Esophagus muscularis mucosa (tissue), 4 donors: ENCODE measurements around the gene KRT13. TPM values are rescaled to one million over a fixed set of nuclear protein-coding genes. Genes with fewer than 3 reads are reported as not detected.
A peak's percentile ranks its signal among the peaks of the same experiment; 100 is the strongest.

Experiments used
- DNase-seq: peaks from one replicate; pipeline ENCODE4 v3.0.0-alpha.2; 2017; ENCODE audit errors: extremely low spot score
- H3K27ac ChIP-seq, 4 donors: fragments of 200-600 bp; sonication (generic); replicated peaks in 1 of 4; 1 replicate in 3 of 4; 2 replicates in 1 of 4; pipeline ENCODE4 v1.5.1; 2016 to 2019; ENCODE audit warnings: mild to moderate bottlenecking in 1 of 4
- H3K27me3 ChIP-seq, 4 donors: fragments of 200-600 bp; sonication (generic); one replicate each; pipeline versions ENCODE4 v1.5.1 to v1.6.0; 2016 to 2019
- H3K36me3 ChIP-seq, 4 donors: fragments of 200-600 bp; sonication (generic); one replicate each; pipeline ENCODE4 v1.5.1; 2016 to 2019
- H3K4me1 ChIP-seq, 4 donors: fragments of 200-600 bp; sonication (generic); one replicate each; pipeline ENCODE4 v1.5.1; 2016 to 2019
- H3K4me3 ChIP-seq, 4 donors: fragments of 200-600 bp; sonication (generic); 1 replicate in 2 of 4; 2 replicates in 2 of 4; pipeline ENCODE4 v1.5.1; 2016 to 2019; ENCODE audit warnings: mild to moderate bottlenecking in 4 of 4, moderate library complexity in 1 of 4
- H3K9me3 ChIP-seq, 4 donors: fragments of 200-600 bp; sonication (generic); 1 replicate in 3 of 4; 2 replicates in 1 of 4; pipeline ENCODE4 v1.5.1; 2016 to 2019
- EP300 ChIP-seq: sonication (generic); formaldehyde crosslinking; IDR thresholded peaks from one replicate; pipeline ENCODE4 v1.6.1; 2017; ENCODE audit warnings: antibody characterized with exemption
- POLR2A ChIP-seq: fragments of 450-650 bp; IDR thresholded peaks from one replicate; pipeline ENCODE4 v1.6.1; 2017; ENCODE audit warnings: antibody characterized with exemption, moderate library complexity, mild to moderate bottlenecking, low read depth
- POLR2AphosphoS5 ChIP-seq, 2 donors: sonication (generic); formaldehyde crosslinking; IDR thresholded peaks; one replicate each; pipeline ENCODE4 v1.6.1; 2017; ENCODE audit warnings: antibody characterized with exemption in 2 of 2
- WGBS: methylation state at CpG from one replicate; pipeline ENCODE4 v1.1.5; 2018; 5-methylcytosine and 5-hydroxymethylcytosine counted together
- intact Hi-C: fragments of 100-400 bp; cut with DNase I; formaldehyde crosslinking; loops from one replicate; pipeline ENCODE4 v1.15.1; 2023
- total RNA-seq, 4 donors: library from RNA; depleted of rRNA; stranded (reverse); fragments of >200 nt; gene quantifications; one replicate each; pipeline versions ENCODE4 v1.1.0 to v1.2.1, GENCODE V29; 2016
- TF ChIP-seq, protein P1 (sequence below), 3 experiments: fragments of 200-600 bp in 2 of 3; fragments of 450-650 bp in 1 of 3; sonication (generic) in 2 of 3; IDR thresholded peaks; one replicate each; pipeline ENCODE4 v1.5.1; 2017 to 2019; ENCODE audit warnings: antibody characterized with exemption in 3 of 3, mild to moderate bottlenecking in 2 of 3, moderate library complexity in 1 of 3

Gene KRT13
- total RNA-seq, 4 donors from 2014 or later, result 0.39 to 23.3 (median 0.52) TPM; not detected in 1

- no peak overlapping the region for H3K27ac ChIP-seq
- TF ChIP-seq POLR2AphosphoS5 (IDR thresholded peaks at IDR 0.05) (no peak), EP300 (no peak)
- TF ChIP-seq, protein P1, sequence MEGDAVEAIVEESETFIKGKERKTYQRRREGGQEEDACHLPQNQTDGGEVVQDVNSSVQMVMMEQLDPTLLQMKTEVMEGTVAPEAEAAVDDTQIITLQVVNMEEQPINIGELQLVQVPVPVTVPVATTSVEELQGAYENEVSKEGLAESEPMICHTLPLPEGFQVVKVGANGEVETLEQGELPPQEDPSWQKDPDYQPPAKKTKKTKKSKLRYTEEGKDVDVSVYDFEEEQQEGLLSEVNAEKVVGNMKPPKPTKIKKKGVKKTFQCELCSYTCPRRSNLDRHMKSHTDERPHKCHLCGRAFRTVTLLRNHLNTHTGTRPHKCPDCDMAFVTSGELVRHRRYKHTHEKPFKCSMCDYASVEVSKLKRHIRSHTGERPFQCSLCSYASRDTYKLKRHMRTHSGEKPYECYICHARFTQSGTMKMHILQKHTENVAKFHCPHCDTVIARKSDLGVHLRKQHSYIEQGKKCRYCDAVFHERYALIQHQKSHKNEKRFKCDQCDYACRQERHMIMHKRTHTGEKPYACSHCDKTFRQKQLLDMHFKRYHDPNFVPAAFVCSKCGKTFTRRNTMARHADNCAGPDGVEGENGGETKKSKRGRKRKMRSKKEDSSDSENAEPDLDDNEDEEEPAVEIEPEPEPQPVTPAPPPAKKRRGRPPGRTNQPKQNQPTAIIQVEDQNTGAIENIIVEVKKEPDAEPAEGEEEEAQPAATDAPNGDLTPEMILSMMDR (IDR thresholded peaks at IDR 0.05), result no peak
- WGBS, result 86% methylated on average over 7 of the region's 8 CpGs
- no peak for DNase-seq
- no peak overlapping the region for H3K4me3 ChIP-seq
- intact Hi-C loops, result no loop called here
- H3K27me3 ChIP-seq, result peaks cover 0 to 54% (median 21%) of the 10 kb centered on the region in 4 donors
- H3K36me3 ChIP-seq, result no peaks in the 10 kb centered on the region
- H3K4me1 ChIP-seq, result peaks cover 8 to 16% (median 12%) of the 10 kb centered on the region in 4 donors
- no peaks in the 10 kb centered on the region for H3K9me3 ChIP-seq
These were observed 24.9 kb upstream of the KRT13 start for GRCh38 chr17:41530062-41531048.

- no peak overlapping the region for H3K27ac ChIP-seq
- no peak overlapping the region for H3K4me3 ChIP-seq
- intact Hi-C loops, result no loop called here
- peaks cover 0 to 54% (median 21%) of the 10 kb centered on the region in 4 donors for H3K27me3 ChIP-seq
- TF ChIP-seq POLR2A (no peak), EP300 (no peak), POLR2AphosphoS5 (IDR thresholded peaks at IDR 0.05) (no peak)
- TF ChIP-seq, protein P1 (IDR thresholded peaks at IDR 0.05), result no peak
- DNase-seq, result no peak
- no peaks in the 10 kb centered on the region for H3K36me3 ChIP-seq
- peaks cover 8 to 16% (median 12%) of the 10 kb centered on the region in 4 donors for H3K4me1 ChIP-seq
- WGBS, result 79% methylated on average over 5 of the region's 5 CpGs
- H3K9me3 ChIP-seq, result no peaks in the 10 kb centered on the region
These were observed 24.1 kb upstream of the KRT13 start for GRCh38 chr17:41529491-41529915.

GRCh38 chr17:41528959-41529353 is 23.5 kb upstream of the KRT13 start:
- TF ChIP-seq POLR2AphosphoS5 (IDR thresholded peaks at IDR 0.05), result no peak
- no peak for TF ChIP-seq POLR2A
- TF ChIP-seq EP300, result no peak
- TF ChIP-seq, protein P1 (IDR thresholded peaks at IDR 0.05), result no peak
- no peaks in the 10 kb centered on the region for H3K36me3 ChIP-seq
- H3K4me1 ChIP-seq, result peaks cover 8 to 16% (median 12%) of the 10 kb centered on the region in 4 donors
- H3K9me3 ChIP-seq, result no peaks in the 10 kb centered on the region
- no peak overlapping the region for H3K27ac ChIP-seq
- peaks cover 0 to 54% (median 21%) of the 10 kb centered on the region in 4 donors for H3K27me3 ChIP-seq
- intact Hi-C loops, result no loop called here
- no peak for DNase-seq
- no peak overlapping the region for H3K4me3 ChIP-seq
- 80% methylated on average over 9 of the region's 10 CpGs for WGBS

GRCh38 chr17:41527063-41528023 is 21.9 kb upstream of the KRT13 start:
- Histone ChIP-seq H3K27me3 (peaks cover 0 to 54% (median 21%) of the 10 kb centered on the region in 4 donors), H3K9me3 (no peaks in the 10 kb centered on the region), H3K4me3 (peak overlapping the region; percentile 34 to 50 (median 36)), H3K27ac (peak overlapping the region in 2 of 4 donors; percentile 7 to 10), H3K36me3 (no peaks in the 10 kb centered on the region), H3K4me1 (peaks cover 8 to 16% (median 12%) of the 10 kb centered on the region in 4 donors)
- intact Hi-C loops, result no loop called here
- TF ChIP-seq POLR2AphosphoS5 (IDR thresholded peaks at IDR 0.05) (no peak), POLR2A (no peak), EP300 (no peak)
- TF ChIP-seq, protein P1 (IDR thresholded peaks at IDR 0.05), result no peak
- no peak for DNase-seq
- WGBS, result 53% methylated on average over 28 of the region's 62 CpGs
